Astrocyte of the cerebellum (primary cell): ENCODE measurements around the gene HPGD.

ENCODE experiments used
- DNase-seq: peaks from one replicate; pipeline ENCODE4 v3.0.0-alpha.2; 2011; ENCODE audit warnings: low read depth
- H3K4me3 ChIP-seq: 2 replicates; pipeline ENCODE4 v1.5.1; 2011; ENCODE audit warnings: mild to moderate bottlenecking, low read depth, low read length, moderate library complexity
- in situ Hi-C: cut with HindIII; loops from 2 replicates; pipeline ENCODE4 v1.10.0; 2017; ENCODE audit warnings: low sequenced_read_pairs
- TF ChIP-seq, protein P1 (sequence below): IDR thresholded peaks from 2 replicates; pipeline ENCODE4 v1.5.1; 2012; ENCODE audit warnings: low read length, low read depth, moderate library complexity, mild to moderate bottlenecking; ENCODE audit errors: missing control alignments

Gene HPGD

DNA sequence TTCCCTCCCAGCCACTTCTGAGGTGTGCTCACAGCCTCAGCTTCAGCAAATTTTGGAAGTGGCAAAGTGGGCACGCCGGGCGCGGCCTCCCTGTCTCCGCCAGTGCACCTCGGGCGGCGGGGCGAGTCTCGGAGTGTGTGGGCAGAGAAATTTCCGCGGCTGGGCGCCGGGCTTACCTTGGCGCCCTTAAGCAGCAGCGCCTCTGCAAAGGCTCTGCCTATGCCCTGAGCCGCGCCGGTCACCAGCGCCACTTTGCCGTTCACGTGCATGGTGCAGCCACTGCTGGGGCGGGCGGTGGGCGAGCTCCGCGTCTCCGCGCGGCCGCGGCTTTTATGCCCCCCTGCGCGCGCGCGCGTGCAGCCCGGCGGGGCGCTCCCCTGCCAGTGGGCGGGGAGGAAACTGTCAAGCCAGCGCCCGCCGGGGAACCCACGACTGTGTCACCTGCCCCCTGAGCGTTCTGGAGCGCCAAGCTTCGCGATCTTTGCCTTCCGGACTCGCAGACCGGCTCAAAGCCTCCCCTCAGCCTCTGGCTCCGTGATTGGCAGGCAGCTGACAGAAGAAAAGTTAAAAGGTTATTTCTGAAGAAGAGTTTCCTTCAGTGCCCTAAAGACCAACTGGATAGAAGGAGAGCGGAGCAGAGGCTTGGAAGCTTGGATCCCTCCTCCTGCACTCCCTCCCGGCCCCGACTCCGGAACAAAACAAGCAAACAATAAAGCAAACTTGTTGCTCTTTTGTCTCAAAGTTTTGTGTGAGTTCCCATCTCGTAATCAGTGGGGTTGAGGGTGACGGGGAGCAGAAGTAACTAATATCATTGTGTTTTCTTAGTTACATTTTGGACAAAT lies at the start of gene HPGD:
HPGD (minus strand) TSS at position 306 of the 842 bp plus-strand sequence; CDS start at position 269, 37 bp downstream.
- H3K4me3 ChIP-seq = peak within 1 kb of the TSS; percentile 59
- TF ChIP-seq, protein P1, sequence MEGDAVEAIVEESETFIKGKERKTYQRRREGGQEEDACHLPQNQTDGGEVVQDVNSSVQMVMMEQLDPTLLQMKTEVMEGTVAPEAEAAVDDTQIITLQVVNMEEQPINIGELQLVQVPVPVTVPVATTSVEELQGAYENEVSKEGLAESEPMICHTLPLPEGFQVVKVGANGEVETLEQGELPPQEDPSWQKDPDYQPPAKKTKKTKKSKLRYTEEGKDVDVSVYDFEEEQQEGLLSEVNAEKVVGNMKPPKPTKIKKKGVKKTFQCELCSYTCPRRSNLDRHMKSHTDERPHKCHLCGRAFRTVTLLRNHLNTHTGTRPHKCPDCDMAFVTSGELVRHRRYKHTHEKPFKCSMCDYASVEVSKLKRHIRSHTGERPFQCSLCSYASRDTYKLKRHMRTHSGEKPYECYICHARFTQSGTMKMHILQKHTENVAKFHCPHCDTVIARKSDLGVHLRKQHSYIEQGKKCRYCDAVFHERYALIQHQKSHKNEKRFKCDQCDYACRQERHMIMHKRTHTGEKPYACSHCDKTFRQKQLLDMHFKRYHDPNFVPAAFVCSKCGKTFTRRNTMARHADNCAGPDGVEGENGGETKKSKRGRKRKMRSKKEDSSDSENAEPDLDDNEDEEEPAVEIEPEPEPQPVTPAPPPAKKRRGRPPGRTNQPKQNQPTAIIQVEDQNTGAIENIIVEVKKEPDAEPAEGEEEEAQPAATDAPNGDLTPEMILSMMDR = no peak
- in situ Hi-C loops = no loop called here
- DNase-seq = no peak

DNA sequence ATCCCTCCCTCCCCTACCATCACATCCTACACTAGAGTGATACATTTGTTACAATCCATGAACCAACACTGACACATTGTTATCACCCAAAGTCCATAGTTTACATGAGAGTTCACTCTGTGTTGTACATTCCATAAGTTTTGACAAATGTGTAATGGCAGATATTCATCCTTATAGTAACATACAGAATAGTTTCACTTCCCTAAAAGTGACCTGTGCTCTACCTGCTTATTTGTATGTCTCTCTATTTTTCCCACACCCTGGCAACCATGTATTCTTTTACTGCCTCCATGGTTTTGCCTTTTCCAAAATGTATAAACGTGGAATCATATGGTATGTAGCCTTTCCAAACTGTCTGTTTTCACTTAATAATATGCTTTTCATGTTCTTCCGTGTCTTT lies 42.2 kb upstream of the HPGD start:
- in situ Hi-C loops = no loop called here

DNA sequence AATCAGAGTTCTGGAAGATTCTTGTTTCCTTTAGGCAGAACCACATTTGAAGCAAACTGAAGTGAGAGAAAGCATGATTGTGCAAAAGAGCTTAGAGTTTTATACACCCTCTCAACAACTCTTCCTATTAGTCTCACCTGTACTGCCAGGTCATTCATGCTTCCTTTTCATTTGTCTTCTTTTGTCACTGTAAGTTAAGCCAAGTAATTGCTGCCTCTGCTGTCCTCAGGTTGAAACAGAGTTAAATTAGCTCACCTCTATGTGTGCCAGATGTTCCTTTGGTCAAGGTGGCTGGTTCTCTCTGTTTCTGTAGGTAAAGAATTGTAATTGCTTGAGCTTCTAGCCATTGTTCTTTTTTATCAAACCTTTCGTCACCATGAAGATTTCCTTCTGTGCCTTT lies 41.1 kb upstream of the HPGD start:
- DNase-seq = no peak
- no peak overlapping the region for H3K4me3 ChIP-seq
- in situ Hi-C loops = no loop called here
- TF ChIP-seq, protein P1 = no peak

More for the DNA sequence above, 42.2 kb upstream of the HPGD start:
- H3K4me3 ChIP-seq = no peak overlapping the region
- TF ChIP-seq, protein P1 = no peak
- DNase-seq = no peak

DNA sequence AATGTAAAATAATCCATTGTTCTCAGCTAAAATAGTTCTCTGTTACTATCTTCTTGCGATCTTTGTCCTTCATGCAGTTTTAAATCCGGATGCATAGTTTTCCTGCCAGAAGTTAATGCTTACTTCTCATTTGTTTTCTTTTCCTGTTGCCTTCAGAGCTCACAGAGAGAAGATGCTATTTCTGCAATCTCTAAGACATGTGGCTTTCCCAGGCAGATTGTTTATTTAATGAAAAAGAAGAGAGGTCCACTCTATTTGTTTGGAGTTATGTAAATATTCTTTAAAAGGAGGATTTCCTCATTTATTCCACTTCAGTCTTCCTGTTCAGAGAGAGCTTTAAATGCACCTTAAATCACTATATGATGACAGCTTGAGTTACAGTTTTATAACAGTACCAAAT lies 39.3 kb upstream of the HPGD start:
- DNase-seq = no peak
- in situ Hi-C loops = no loop called here
- H3K4me3 ChIP-seq = no peak overlapping the region
- TF ChIP-seq, protein P1 = no peak

DNA sequence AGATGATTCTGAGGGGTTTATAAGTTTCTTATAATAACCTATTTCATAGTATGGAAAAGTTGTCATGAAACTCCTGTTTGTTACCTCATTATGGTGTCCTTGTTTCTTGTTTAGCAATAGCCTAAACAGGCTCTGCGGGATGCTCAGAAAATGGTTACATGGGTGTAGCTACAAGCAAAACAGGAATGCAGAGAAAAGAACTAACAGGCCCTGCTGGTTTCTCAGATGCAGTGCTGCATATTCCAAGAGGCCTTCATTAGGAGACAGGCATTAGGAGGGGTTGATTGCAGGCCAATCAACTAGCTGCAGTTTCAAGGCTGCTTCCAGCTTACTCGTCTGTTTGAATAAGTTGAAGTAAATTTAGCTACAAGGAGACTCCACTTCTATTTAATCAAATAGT lies 37.6 kb upstream of the HPGD start:
- no peak for DNase-seq

DNA sequence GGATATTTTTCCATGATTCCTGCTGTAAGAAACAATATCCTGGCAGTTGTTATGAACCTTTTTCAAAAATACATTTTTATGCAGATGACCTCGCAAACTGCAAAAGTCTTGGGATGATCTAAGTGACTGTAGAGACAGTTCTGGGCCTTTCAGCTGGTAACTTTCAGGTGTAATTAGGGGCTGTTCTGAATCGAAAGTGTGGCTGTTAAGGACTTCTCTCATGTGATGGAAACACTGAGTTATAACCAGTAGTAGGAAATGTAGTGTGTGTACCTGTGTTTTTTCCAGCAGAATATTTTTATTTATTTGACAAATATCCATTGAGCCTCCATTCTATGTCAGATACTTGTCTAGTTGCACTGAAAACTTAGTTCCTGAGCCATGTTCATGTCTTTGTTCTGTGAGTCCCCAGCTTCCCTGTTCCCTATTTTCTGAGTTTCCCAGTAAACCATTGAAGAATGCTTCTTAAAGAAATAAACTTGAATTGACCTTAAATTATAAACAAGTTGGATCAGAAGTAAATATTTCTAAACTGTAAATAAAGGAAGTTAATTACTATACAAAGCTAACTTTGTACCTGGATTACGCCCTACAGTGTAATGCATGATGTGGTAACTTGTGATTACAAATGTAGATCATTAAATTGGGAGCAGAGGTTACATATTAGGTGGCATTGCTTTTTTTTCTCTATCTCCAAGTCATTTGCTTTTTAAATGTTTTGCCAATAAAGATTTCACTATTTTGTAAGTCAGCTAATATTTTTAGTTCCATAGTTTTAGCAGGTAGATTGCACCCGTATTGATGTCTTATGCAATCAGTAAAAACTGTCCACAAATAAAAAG lies 33.7 kb upstream of the HPGD start:
- H3K4me3 ChIP-seq = no peak overlapping the region
- no peak for DNase-seq
- in situ Hi-C loops = loop anchor here (5.0 kb wide), 1 partner anchor 81 kb away; no protein-coding TSS in a partner anchor
- TF ChIP-seq, protein P1 = no peak

More for the DNA sequence above, 37.6 kb upstream of the HPGD start:
- in situ Hi-C loops = loop anchor here (5.0 kb wide), 1 partner anchor 77 kb away; no protein-coding TSS in a partner anchor
- H3K4me3 ChIP-seq = no peak overlapping the region
- TF ChIP-seq, protein P1 = no peak
